Stimulated activated CD4-positive, alpha-beta T cell treated with anti-CD3 and anti-CD28 coated beads, Interleukin-12 subunit alpha, Interleukin-12 subunit beta, amount 100 ng/mL, for 48 hours (primary cell): ENCODE data around the gene SVIL.
"Not testable (repeated sequence)": the region's sequence is repeated elsewhere in the genome, so short reads cannot be mapped to it uniquely, and the experiment has no call there.

Source experiments
- DNase-seq, 3 donors: peaks; one replicate each; pipeline ENCODE4 v3.0.0-alpha.2; 2020; ENCODE audit warnings: low read depth in 2 of 3, low spot score in 1 of 3

Gene SVIL

GRCh38 chr10:29604291-29604825 is 30.4 kb downstream of the SVIL start:
- DNase-seq = no peak

- no peak for DNase-seq
These were observed 31.4 kb downstream of the SVIL start for GRCh38 chr10:29603223-29603896.

- DNase-seq = no peak
These were observed 34.0 kb downstream of the SVIL start for GRCh38 chr10:29600821-29601220.

- DNase-seq = no peak
These were observed 34.7 kb downstream of the SVIL start for GRCh38 chr10:29600067-29600466.

- no peak for DNase-seq
These were observed 35.9 kb downstream of the SVIL start for GRCh38 chr10:29598851-29599311.

- DNase-seq = no peak
These were observed 37.9 kb downstream of the SVIL start for GRCh38 chr10:29596826-29597225.

GRCh38 chr10:29596356-29596755 is 38.4 kb downstream of the SVIL start:
- DNase-seq = no peak

- no peak for DNase-seq
These were observed 39.0 kb downstream of the SVIL start for GRCh38 chr10:29595636-29596225.

DNA sequence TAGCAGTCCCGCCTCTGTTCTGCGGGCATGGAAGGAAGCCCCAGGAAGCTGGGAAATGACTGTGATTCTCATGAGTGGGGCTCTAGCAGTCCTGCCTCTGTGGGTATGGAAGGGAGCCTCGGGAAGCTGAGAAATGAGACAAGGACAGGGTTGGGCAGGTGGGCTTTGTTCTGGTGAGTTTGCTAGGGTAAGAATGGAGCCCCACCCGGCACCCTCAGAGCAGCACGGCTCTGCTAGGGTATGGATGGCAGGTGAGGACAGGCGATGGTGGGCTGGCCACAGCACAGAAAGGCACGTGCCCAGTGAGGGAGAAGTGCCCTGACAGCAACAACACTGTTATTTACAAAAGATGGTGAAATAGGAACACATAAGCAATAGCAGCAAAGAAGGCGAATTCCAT is 39.6 kb downstream of the SVIL start:
- DNase-seq = no peak

- DNase-seq = no peak
These were observed 43.2 kb downstream of the SVIL start for GRCh38 chr10:29591651-29591968.

- DNase-seq = no peak
These were observed 43.7 kb downstream of the SVIL start for GRCh38 chr10:29590915-29591650.

- DNase-seq = no peak
These were observed 45.9 kb downstream of the SVIL start for GRCh38 chr10:29588629-29589421.

- not testable (repeated sequence) for DNase-seq
These were observed 46.8 kb downstream of the SVIL start for GRCh38 chr10:29587750-29588628.

DNA sequence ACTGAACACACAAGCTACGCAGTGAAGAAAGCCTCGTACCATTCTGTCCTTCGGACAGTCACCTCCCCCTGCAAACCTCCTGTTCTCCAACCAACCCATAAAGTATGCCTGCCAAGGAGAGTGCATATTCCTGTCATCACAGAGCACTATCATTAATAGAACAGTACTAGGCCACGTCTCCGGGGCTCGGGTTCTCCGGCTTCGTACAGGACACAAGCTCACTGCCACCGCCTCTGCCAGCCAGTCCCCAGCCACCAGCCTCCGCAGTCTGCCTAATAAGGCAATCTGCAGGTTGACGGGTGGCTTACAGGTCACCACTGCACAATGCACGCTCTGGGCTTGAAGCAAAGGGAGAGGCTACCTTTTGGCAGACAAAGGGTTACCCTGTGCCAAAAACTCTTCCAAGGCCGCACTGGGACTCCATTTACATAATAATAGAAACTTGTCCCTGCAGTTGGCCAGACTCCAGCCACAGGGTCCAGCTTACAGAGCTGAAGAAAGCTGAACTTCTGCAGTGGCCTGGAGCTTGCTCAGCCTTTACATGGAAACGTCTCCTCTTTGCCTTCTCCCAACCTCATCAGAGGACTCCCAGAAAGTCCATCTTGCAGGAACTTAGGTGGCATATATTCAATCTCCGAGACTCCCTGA is 47.5 kb downstream of the SVIL start:
- not testable (repeated sequence) for DNase-seq

GRCh38 chr10:29586509-29586908 is 48.3 kb downstream of the SVIL start:
- no peak for DNase-seq

- DNase-seq = no peak
These were observed 49.2 kb downstream of the SVIL start for GRCh38 chr10:29585488-29585976.

- DNase-seq = no peak
These were observed 50.3 kb downstream of the SVIL start for GRCh38 chr10:29584436-29584835.

DNA sequence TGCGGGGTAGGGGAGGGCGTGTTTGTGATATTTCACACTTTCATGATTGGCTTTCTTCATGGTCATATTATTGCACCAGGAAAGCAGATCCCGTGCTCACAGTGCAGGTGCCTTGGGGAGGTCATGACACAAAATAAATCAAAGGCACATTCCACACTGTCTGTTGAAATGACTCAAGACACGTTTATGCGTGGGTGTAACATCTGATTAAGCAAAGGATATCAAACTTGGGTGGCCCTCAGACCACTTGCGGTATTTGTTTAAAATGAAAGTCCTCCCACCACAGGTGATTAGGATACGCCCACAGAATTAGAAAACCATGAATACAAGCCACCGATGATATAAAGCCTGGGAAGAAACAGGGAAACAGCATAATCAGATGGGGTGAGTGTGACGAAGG is 51.1 kb downstream of the SVIL start:
- DNase-seq = no peak

DNA sequence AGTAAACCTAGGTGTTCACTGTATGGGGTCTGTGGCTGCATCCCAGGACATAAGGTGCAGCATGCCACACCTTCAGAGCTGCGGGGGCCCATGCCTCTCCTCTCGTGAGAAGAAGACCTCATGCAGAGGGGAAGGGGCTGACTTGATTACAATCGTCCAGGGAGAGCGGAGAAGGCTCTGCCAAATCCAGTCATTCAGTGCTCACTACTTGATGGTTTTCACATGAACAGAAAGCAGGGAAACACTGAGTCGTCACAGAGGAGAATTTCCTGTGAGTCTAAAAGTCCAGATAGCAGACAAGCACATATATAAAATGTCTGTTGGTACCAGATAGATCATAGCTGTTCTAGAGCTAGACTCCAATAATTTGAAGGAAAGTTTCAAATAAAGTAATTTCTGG is 52.0 kb downstream of the SVIL start:
- DNase-seq = not testable (repeated sequence)
